Measurements from ENCODE around the gene PDXP. TPM values are rescaled to one million over a fixed set of nuclear protein-coding genes. Genes with fewer than 3 reads are reported as not detected.
A peak's percentile ranks its signal among the peaks of the same experiment; 100 is the strongest.

Gene PDXP
- total RNA-seq, 1 experiment from 2014 or later: 36.9 TPM

GRCh38 chr22:37681556-37682049 lies 23.1 kb downstream of the PDXP start:
- Histone ChIP-seq H3K9me3 (ENCODE audit: low read length) (no peaks in the 10 kb centered on the region), H3K27me3 (ENCODE audit: low read length) (no peaks in the 10 kb centered on the region), H3K27ac (ENCODE audit: low read length) (no peak overlapping the region), H2AFZ (ENCODE audit: low read length) (no peak overlapping the region), H3K4me2 (ENCODE audit: low read length) (no peak overlapping the region), H3K36me3 (ENCODE audit: low read depth, low read length) (peaks cover 5% of the 10 kb centered on the region; the same call in 1 of the 2 replicates), H3K4me1 (ENCODE audit: insufficient read depth, low read length) (peaks cover 12% of the 10 kb centered on the region), H4K20me1 (ENCODE audit: low read length) (peaks cover 6% of the 10 kb centered on the region; the same call in 1 of the 2 replicates), H3F3A (ENCODE audit: low read length, unreplicated experiment) (peaks cover 3% of the 10 kb centered on the region), H3K79me2 (ENCODE audit: low read length) (peaks cover 17% of the 10 kb centered on the region), H3K9ac (ENCODE audit: low read length) (no peak overlapping the region), H3K4me3 (ENCODE audit: low read length) (no peak overlapping the region), H3K9me2 (replicated peaks; ENCODE audit: low read length) (no peaks in the 10 kb centered on the region)
- POLR2A ChIA-PET (ENCODE audit: unreplicated experiment): no interaction called here
- intact Hi-C loops (cut with micrococcal nuclease): loop anchor here (2.0 to 10.0 kb wide), 2 partner anchors 39 to 123 kb away; partner anchors contain the start of gene GCAT
- no TSS peak for BruUV-seq (replicated peaks)
- DNase-seq: peak; percentile 74
- CTCF ChIA-PET: interaction anchor here (0.6 to 2.0 kb wide), 3 partner anchors 21 to 39 kb away, joined by 3 to 15 read pairs (median 6); partner anchors contain the start of gene PDXP
- ATAC-seq: peak; percentile 42
- TF ChIP-seq EZH2 (IDR thresholded peaks at IDR 0.05; ENCODE audit: low read length, unreplicated experiment) (no peak), CTCF (conservative IDR thresholded peaks at IDR 0.05; ENCODE audit: low read depth, low read length) (peak; percentile 82)

DNA sequence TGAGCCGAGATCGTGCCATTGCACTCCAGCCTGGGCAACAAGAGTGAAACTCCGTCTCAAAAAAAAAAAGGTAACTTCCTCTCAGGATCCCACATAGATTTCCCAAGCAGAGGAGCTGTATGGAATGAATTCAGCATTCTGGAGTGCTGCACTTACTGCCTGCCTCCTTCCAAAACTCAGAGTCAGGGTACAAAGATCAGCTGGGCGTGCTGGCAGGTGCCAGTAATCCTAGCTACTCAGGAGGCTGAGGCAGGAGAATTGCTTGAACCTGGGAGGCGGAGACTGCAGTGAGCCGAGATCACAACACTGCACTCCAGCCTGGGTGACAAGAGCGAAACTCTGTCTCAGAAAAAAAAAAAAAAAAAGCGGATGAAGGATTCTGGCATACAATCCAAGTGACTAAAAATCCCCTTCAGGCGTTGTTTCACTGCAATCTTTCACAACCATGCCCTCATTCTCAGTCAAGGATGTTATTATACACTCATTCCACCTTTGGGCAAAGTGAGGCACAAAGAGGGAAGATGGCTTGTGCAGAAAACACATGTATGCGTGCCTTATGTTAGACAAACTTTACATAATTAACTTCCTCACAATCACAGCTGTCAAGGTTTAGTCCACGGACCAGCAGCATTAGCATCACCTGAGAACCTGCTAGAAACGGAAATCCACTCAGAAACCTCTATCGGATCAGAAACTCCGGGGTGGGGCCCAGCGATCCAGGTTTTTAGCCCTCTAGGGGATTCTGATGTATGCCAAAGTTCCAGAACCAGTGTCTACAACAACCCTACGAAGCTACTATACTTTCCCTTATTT lies 26.5 kb downstream of the PDXP start:
- Histone ChIP-seq H3K4me2 (ENCODE audit: low read length) (no peak overlapping the region), H3K9ac (ENCODE audit: low read length) (no peak overlapping the region), H3F3A (ENCODE audit: low read length, unreplicated experiment) (no peaks in the 10 kb centered on the region), H3K9me2 (replicated peaks; ENCODE audit: low read length) (no peaks in the 10 kb centered on the region), H3K4me3 (ENCODE audit: low read length) (no peak overlapping the region), H3K9me3 (ENCODE audit: low read length) (no peaks in the 10 kb centered on the region), H3K27me3 (ENCODE audit: low read length) (no peaks in the 10 kb centered on the region), H2AFZ (ENCODE audit: low read length) (no peak overlapping the region), H3K79me2 (ENCODE audit: low read length) (peaks cover 21% of the 10 kb centered on the region), H3K27ac (ENCODE audit: low read length) (no peak overlapping the region), H3K36me3 (ENCODE audit: low read depth, low read length) (peaks cover 3% of the 10 kb centered on the region; the same call in 1 of the 2 replicates), H4K20me1 (ENCODE audit: low read length) (no peaks in the 10 kb centered on the region), H3K4me1 (ENCODE audit: insufficient read depth, low read length) (peaks cover 20% of the 10 kb centered on the region)
- no TSS peak for BruUV-seq (replicated peaks)
- CTCF ChIA-PET: no interaction called here
- no peak for TF ChIP-seq EZH2phosphoT487 (IDR thresholded peaks at IDR 0.05; ENCODE audit: borderline replicate concordance, low read length)
- DNase-seq (no peak), ATAC-seq (no peak)
- intact Hi-C loops (cut with micrococcal nuclease): loop anchor here (10.0 kb wide), 1 partner anchor 120 kb away; the partner anchor contains the start of gene GCAT
- POLR2A ChIA-PET (ENCODE audit: unreplicated experiment): no interaction called here

- Histone ChIP-seq H3K9me3 (ENCODE audit: low read length) (no peaks in the 10 kb centered on the region), H3K27me3 (ENCODE audit: low read length) (no peaks in the 10 kb centered on the region), H3K9ac (ENCODE audit: low read length) (peak within 1 kb of the TSS; percentile 95), H3K4me1 (ENCODE audit: insufficient read depth, low read length) (peaks cover 17% of the 10 kb centered on the region), H2AFZ (ENCODE audit: low read length) (peak within 1 kb of the TSS; percentile 90), H3F3A (ENCODE audit: low read length, unreplicated experiment) (no peaks in the 10 kb centered on the region), H3K27ac (ENCODE audit: low read length) (peak within 1 kb of the TSS; percentile 77), H4K20me1 (ENCODE audit: low read length) (no peaks in the 10 kb centered on the region), H3K36me3 (ENCODE audit: low read depth, low read length) (peaks cover 12% of the 10 kb centered on the region; the same call in 1 of the 2 replicates), H3K79me2 (ENCODE audit: low read length) (peaks cover 21% of the 10 kb centered on the region), H3K9me2 (replicated peaks; ENCODE audit: low read length) (no peaks in the 10 kb centered on the region), H3K4me2 (ENCODE audit: low read length) (peak within 1 kb of the TSS; percentile 99), H3K4me3 (ENCODE audit: low read length) (peak within 1 kb of the TSS; percentile 100)
- DNase-seq (peak; percentile 87), ATAC-seq (peak; percentile 66)
- ChIA-PET POLR2A (ENCODE audit: unreplicated experiment) (interaction anchor here (0.6 to 1.0 kb wide), 5 partner anchors 11 to 137 kb away, joined by 3 to 11 read pairs (median 6); partner anchors contain the start of genes GGA1, LGALS1 and PDXP), CTCF (no interaction called here)
- TF ChIP-seq EZH2phosphoT487 (IDR thresholded peaks at IDR 0.05; ENCODE audit: borderline replicate concordance, low read length) (no peak), EZH2 (IDR thresholded peaks at IDR 0.05; ENCODE audit: low read length, unreplicated experiment) (no peak), CTCF (conservative IDR thresholded peaks at IDR 0.05; ENCODE audit: low read depth, low read length) (no peak)
- TSS peak; percentile 88 for BruUV-seq (replicated peaks)
- intact Hi-C loops (cut with micrococcal nuclease): loop anchor here (10.0 kb wide), 1 partner anchor 119 kb away; the partner anchor contains the start of gene GCAT
These were observed 27.8 kb downstream of the PDXP start, which contains the start of gene NOL12 for GRCh38 chr22:37686002-37686982. NOL12 (plus strand) TSS chr22:37686343; CDS start chr22:37686393, 50 bp downstream.

All from PC-3 (cell line).